ENCODE data around the gene DIAPH3. TPM values are rescaled to one million over a fixed set of nuclear protein-coding genes. Genes with fewer than 3 reads are reported as not detected.

DIAPH3 gene
- total and polyA plus RNA-seq, 2 donors (not counting 1 experiment from before 2014, with no cell fraction given) = 0.03 to 0.10 TPM

DNA sequence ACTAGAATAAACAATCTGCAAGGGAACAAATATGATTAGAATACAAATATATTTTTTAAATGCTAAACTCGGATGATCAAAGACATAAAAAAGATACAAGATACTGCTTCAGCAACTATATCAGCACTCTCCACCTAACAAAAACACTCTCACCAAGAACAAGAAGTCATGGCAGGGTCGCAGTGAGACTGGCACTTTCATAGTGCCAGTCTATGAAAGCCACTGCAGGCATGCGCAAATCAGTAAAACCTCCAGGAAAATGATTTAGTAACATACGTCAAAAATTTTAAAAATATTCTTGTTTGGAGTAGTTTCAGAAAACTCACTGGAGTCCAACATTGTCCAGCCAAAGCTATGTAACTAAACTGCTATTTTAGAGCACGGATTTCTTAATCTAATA is 295.9 kb downstream of the DIAPH3 start:
- Mint-ChIP-seq H3K4me3 (no peak overlapping the region), H3K27me3 (no peaks in the 10 kb centered on the region), H3K4me1 (no peaks in the 10 kb centered on the region), H3K27ac (no peak overlapping the region), H3K9me3 (ENCODE audit: insufficient read depth) (no peaks in the 10 kb centered on the region)
- Histone ChIP-seq H3K27me3 (replicated peaks in 1 of 4; ENCODE audit: control extremely low read depth in 1 of 4, control insufficient read depth in 3 of 4, insufficient read depth in 4 of 4, low read length in 3 of 4) (no peaks in the 10 kb centered on the region), H3K79me2 (ENCODE audit: control insufficient read depth, insufficient read depth, low read length) (no peaks in the 10 kb centered on the region), H3K27ac (ENCODE audit: low read length in 2 of 2) (no peak overlapping the region), H3K9ac (ENCODE audit: low read length) (no peak overlapping the region), H3K4me2 (replicated peaks; ENCODE audit: low read depth, low read length, poor library complexity, severe bottlenecking) (no peak overlapping the region), H3K4me1 (ENCODE audit: control insufficient read depth in 2 of 2, insufficient read depth in 2 of 2, low read length in 2 of 2) (no peaks in the 10 kb centered on the region), H4K20me1 (ENCODE audit: control insufficient read depth, insufficient read depth, low read length, poor library complexity, severe bottlenecking) (no peaks in the 10 kb centered on the region), H3K4me3 (ENCODE audit: control extremely low read depth in 1 of 5, extremely low read depth in 1 of 5, insufficient read depth in 1 of 5, low read depth in 2 of 5, low read length in 4 of 5) (no peak overlapping the region), H3K36me3 (replicated peaks in 1 of 2; ENCODE audit: control extremely low read depth in 1 of 2, control insufficient read depth in 1 of 2, extremely low read depth in 1 of 2, insufficient read depth in 2 of 2, low read length in 1 of 2) (no peaks in the 10 kb centered on the region), H2AFZ (ENCODE audit: insufficient read depth, low read depth, low read length, poor library complexity, severe bottlenecking) (no peak overlapping the region), H3K9me3 (ENCODE audit: control extremely low read depth in 1 of 3, control insufficient read depth in 2 of 3, insufficient read depth in 1 of 3, low read length in 2 of 3) (no peaks in the 10 kb centered on the region)
- ChIA-PET CTCF (no interaction called here), POLR2A (no interaction called here)
- ATAC-seq (ENCODE audit: low read depth) (no peak), DNase-seq (no peak)
- WGBS (ENCODE audit: insufficient coverage) = 100% methylated on average over 1 of the region's 5 CpGs
- TF ChIP-seq CTCF (IDR thresholded peaks at IDR 0.05) = no peak
- no peak for TF ChIP-seq EZH2 (IDR thresholded peaks at IDR 0.05; ENCODE audit: borderline replicate concordance, insufficient read depth, low read depth, low read length, poor library complexity, severe bottlenecking)
- intact Hi-C loops (cut with micrococcal nuclease) = no loop called here

DNA sequence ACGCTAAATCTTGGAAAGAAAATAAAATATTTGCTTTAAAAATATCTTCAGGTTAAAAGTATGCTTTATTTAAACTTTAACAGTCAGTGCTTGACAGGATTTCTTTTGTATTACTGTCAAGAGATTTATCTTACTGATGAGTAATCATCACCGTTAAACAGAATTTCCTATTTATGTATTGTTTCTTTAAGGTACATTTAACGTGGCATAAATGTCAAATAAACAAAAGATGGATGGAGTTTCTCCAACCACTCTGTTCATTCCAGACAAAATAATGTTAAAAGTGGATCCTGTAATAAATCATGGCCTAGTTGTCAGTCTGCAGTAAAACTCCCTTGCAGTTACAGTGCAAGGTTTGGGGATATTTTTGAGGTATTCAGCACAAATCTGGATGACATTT is 298.3 kb downstream of the DIAPH3 start:
- ChIA-PET POLR2A (no interaction called here), CTCF (no interaction called here)
- no peaks in the 10 kb centered on the region for H3K9me3 Mint-ChIP-seq (ENCODE audit: insufficient read depth)
- H3K27ac Mint-ChIP-seq = no peak overlapping the region
- Histone ChIP-seq H3K4me2 (replicated peaks; ENCODE audit: low read depth, low read length, poor library complexity, severe bottlenecking) (no peak overlapping the region), H3K9ac (ENCODE audit: low read length) (no peak overlapping the region), H2AFZ (ENCODE audit: insufficient read depth, low read depth, low read length, poor library complexity, severe bottlenecking) (no peak overlapping the region), H3K27ac (ENCODE audit: low read length in 2 of 2) (no peak overlapping the region), H3K9me3 (ENCODE audit: control extremely low read depth in 1 of 3, control insufficient read depth in 2 of 3, insufficient read depth in 1 of 3, low read length in 2 of 3) (no peaks in the 10 kb centered on the region), H3K4me3 (ENCODE audit: control extremely low read depth in 1 of 5, extremely low read depth in 1 of 5, insufficient read depth in 1 of 5, low read depth in 2 of 5, low read length in 4 of 5) (no peak overlapping the region), H3K36me3 (replicated peaks in 1 of 2; ENCODE audit: control extremely low read depth in 1 of 2, control insufficient read depth in 1 of 2, extremely low read depth in 1 of 2, insufficient read depth in 2 of 2, low read length in 1 of 2) (no peaks in the 10 kb centered on the region), H3K27me3 (replicated peaks in 1 of 4; ENCODE audit: control extremely low read depth in 1 of 4, control insufficient read depth in 3 of 4, insufficient read depth in 4 of 4, low read length in 3 of 4) (no peaks in the 10 kb centered on the region), H3K4me1 (ENCODE audit: control insufficient read depth in 2 of 2, insufficient read depth in 2 of 2, low read length in 2 of 2) (no peaks in the 10 kb centered on the region), H3K79me2 (ENCODE audit: control insufficient read depth, insufficient read depth, low read length) (no peaks in the 10 kb centered on the region), H4K20me1 (ENCODE audit: control insufficient read depth, insufficient read depth, low read length, poor library complexity, severe bottlenecking) (no peaks in the 10 kb centered on the region)
- intact Hi-C loops (cut with micrococcal nuclease) = no loop called here
- no peaks in the 10 kb centered on the region for H3K4me1 Mint-ChIP-seq
- no peak for DNase-seq
- no CpG with 5 or more reads among the region's 3 CpGs for WGBS (ENCODE audit: insufficient coverage)
- TF ChIP-seq EZH2 (IDR thresholded peaks at IDR 0.05; ENCODE audit: borderline replicate concordance, insufficient read depth, low read depth, low read length, poor library complexity, severe bottlenecking) = no peak
- TF ChIP-seq CTCF (IDR thresholded peaks at IDR 0.05) = no peak
- H3K4me3 Mint-ChIP-seq = no peak overlapping the region
- ATAC-seq (ENCODE audit: low read depth) = no peak
- no peaks in the 10 kb centered on the region for H3K27me3 Mint-ChIP-seq
